Loucy (cell line): Measurements from ENCODE around the gene AFTPH.

Source experiments
- H2AFZ ChIP-seq: fragments of 200-600 bp; sonication (generic); 2 replicates; pipeline ENCODE4 v1.6.0; 2016; ENCODE audit warnings: antibody characterized with exemption, mild to moderate bottlenecking, low read length, moderate library complexity
- H3F3A ChIP-seq: fragments of 200-600 bp; 2 replicates; pipeline ENCODE4 v1.6.0; 2016; ENCODE audit warnings: antibody characterized with exemption, low read depth, mild to moderate bottlenecking
- H3K27me3 ChIP-seq: fragments of 200-600 bp; sonication (generic); 2 replicates; pipeline ENCODE4 v1.6.1; 2014; ENCODE audit warnings: low read length, mild to moderate bottlenecking; ENCODE audit not compliant: insufficient read depth, poor library complexity, severe bottlenecking
- H3K36me3 ChIP-seq: fragments of 200-600 bp; sonication (generic); 2 replicates; pipeline ENCODE4 v1.6.1; 2016; ENCODE audit warnings: low read length; ENCODE audit not compliant: insufficient read depth
- H3K4me1 ChIP-seq: fragments of 200-600 bp; sonication (generic); 2 replicates; pipeline ENCODE4 v1.5.1; 2014; ENCODE audit warnings: low read length, mild to moderate bottlenecking; ENCODE audit not compliant: insufficient read depth, poor library complexity, severe bottlenecking
- H3K4me2 ChIP-seq: fragments of 200-600 bp; sonication (generic); 2 replicates; pipeline ENCODE4 v1.6.0; 2014; ENCODE audit warnings: antibody characterized with exemption, low read length, low read depth, mild to moderate bottlenecking; ENCODE audit not compliant: poor library complexity, severe bottlenecking
- H3K4me3 ChIP-seq: fragments of 200-600 bp; sonication (generic); 2 replicates; pipeline ENCODE4 v1.5.1; 2014; ENCODE audit warnings: low read length, mild to moderate bottlenecking, mixed read lengths; ENCODE audit not compliant: poor library complexity, severe bottlenecking
- H3K79me2 ChIP-seq: fragments of 200-600 bp; sonication (generic); 2 replicates; pipeline ENCODE4 v1.6.1; 2014; ENCODE audit warnings: low read length; ENCODE audit not compliant: insufficient read depth
- H3K9ac ChIP-seq: fragments of 200-600 bp; sonication (generic); 2 replicates; pipeline ENCODE4 v1.6.0; 2014; ENCODE audit warnings: mild to moderate bottlenecking, low read depth, low read length, moderate library complexity; ENCODE audit not compliant: poor library complexity, severe bottlenecking
- H3K9me2 ChIP-seq: fragments of 200-600 bp; sonication (generic); replicated peaks from 2 replicates; pipeline ENCODE4 v1.6.1; 2016; ENCODE audit warnings: low read depth, low read length, mixed read lengths
- H3K9me3 ChIP-seq: fragments of 200-600 bp; sonication (generic); 2 replicates; pipeline ENCODE4 v1.6.1; 2014; ENCODE audit warnings: mild to moderate bottlenecking, antibody characterized with exemption, low read length, low read depth; ENCODE audit not compliant: insufficient read depth
- H4K20me1 ChIP-seq: fragments of 200-600 bp; sonication (generic); 2 replicates; pipeline ENCODE4 v1.6.0; 2014; ENCODE audit warnings: antibody characterized with exemption, low read length, mild to moderate bottlenecking; ENCODE audit not compliant: insufficient read depth, poor library complexity, severe bottlenecking
- CTCF ChIP-seq: fragments of 200-600 bp; sonication (generic); conservative IDR thresholded peaks from 2 replicates; pipeline ENCODE4 v1.5.1; 2014; ENCODE audit warnings: mild to moderate bottlenecking, antibody characterized with exemption, low read length
- EZH2phosphoT487 ChIP-seq: fragments of 200-600 bp; IDR thresholded peaks from 2 replicates; pipeline ENCODE4 v1.6.1; 2018; ENCODE audit warnings: antibody characterized with exemption, mild to moderate bottlenecking, moderate library complexity, borderline replicate concordance

Gene AFTPH

GRCh38 chr2:64581777-64582539 lies 57.8 kb downstream of the AFTPH start:
- no peaks in the 10 kb centered on the region for H3K9me2 ChIP-seq
- no peaks in the 10 kb centered on the region for H4K20me1 ChIP-seq
- no peaks in the 10 kb centered on the region for H3K9me3 ChIP-seq
- H2AFZ ChIP-seq: no peak overlapping the region
- H3K27me3 ChIP-seq: no peaks in the 10 kb centered on the region
- H3K9ac ChIP-seq: no peak overlapping the region
- no peak overlapping the region for H3K4me3 ChIP-seq
- H3F3A ChIP-seq: no peaks in the 10 kb centered on the region
- peaks cover 64% of the 10 kb centered on the region; the same call in 1 of the 2 replicates for H3K36me3 ChIP-seq
- no peaks in the 10 kb centered on the region for H3K79me2 ChIP-seq
- H3K4me1 ChIP-seq: no peaks in the 10 kb centered on the region
- no peak overlapping the region for H3K4me2 ChIP-seq
- TF ChIP-seq EZH2phosphoT487 (no peak), CTCF (no peak)

- Histone ChIP-seq H3K4me3 (no peak overlapping the region), H3K9ac (no peak overlapping the region), H3K9me2 (no peaks in the 10 kb centered on the region), H3F3A (no peaks in the 10 kb centered on the region), H3K4me2 (no peak overlapping the region), H3K79me2 (no peaks in the 10 kb centered on the region), H2AFZ (no peak overlapping the region), H4K20me1 (no peaks in the 10 kb centered on the region), H3K27me3 (no peaks in the 10 kb centered on the region), H3K4me1 (no peaks in the 10 kb centered on the region), H3K9me3 (no peaks in the 10 kb centered on the region), H3K36me3 (peaks cover 62% of the 10 kb centered on the region; the same call in 1 of the 2 replicates)
- TF ChIP-seq CTCF (no peak), EZH2phosphoT487 (no peak)
Measured at GRCh38 chr2:64582774-64583340, 58.7 kb downstream of the AFTPH start.

GRCh38 chr2:64586054-64586453 lies 61.9 kb downstream of the AFTPH start:
- no peak for TF ChIP-seq EZH2phosphoT487
- Histone ChIP-seq H3K4me3 (no peak overlapping the region), H3K79me2 (no peaks in the 10 kb centered on the region), H2AFZ (no peak overlapping the region), H3K9me3 (no peaks in the 10 kb centered on the region), H3K4me2 (no peak overlapping the region), H3K9ac (no peak overlapping the region), H3K4me1 (no peaks in the 10 kb centered on the region), H3K36me3 (peaks cover 66% of the 10 kb centered on the region), H4K20me1 (no peaks in the 10 kb centered on the region), H3K9me2 (no peaks in the 10 kb centered on the region), H3F3A (no peaks in the 10 kb centered on the region), H3K27me3 (no peaks in the 10 kb centered on the region)
